SK-N-SH treated with all-trans-retinoic acid at 6 μM for 48 hours (cell line): ENCODE data around the gene PARD3.

ENCODE experiments used
- ATAC-seq: fragments of 200-7000 bp; cut with Tn5 transposase; 3 replicates; pipeline ENCODE4 v1.9.1; 2020; ENCODE audit warnings: mild to moderate bottlenecking, moderate library complexity
- ARNTL ChIP-seq: fragments of 450-650 bp; formaldehyde crosslinking; IDR thresholded peaks from 2 replicates; pipeline ENCODE4 v1.5.0; 2020; ENCODE audit warnings: low read depth, mild to moderate bottlenecking, moderate library complexity, borderline replicate concordance
- BACH2 ChIP-seq: fragments of 250-450 bp; sonication (Bioruptor Pico); IDR thresholded peaks from 2 replicates; pipeline ENCODE4 v1.9.0; 2021; ENCODE audit warnings: mild to moderate bottlenecking, borderline replicate concordance
- CSRNP3 ChIP-seq: fragments of 250-450 bp; sonication (Bioruptor Pico); IDR thresholded peaks from 2 replicates; pipeline ENCODE4 v1.5.1; 2021; ENCODE audit warnings: mild to moderate bottlenecking, moderate library complexity
- GLIS3 ChIP-seq: fragments of 250-450 bp; sonication (Bioruptor Pico); IDR thresholded peaks from 2 replicates; pipeline ENCODE4 v1.5.0; 2020; ENCODE audit warnings: mild to moderate bottlenecking, moderate library complexity
- ISL1 ChIP-seq: fragments of 250-450 bp; sonication (Bioruptor Pico); IDR thresholded peaks from 2 replicates; pipeline ENCODE4 v2.1.2; 2022; ENCODE audit warnings: mild to moderate bottlenecking, moderate library complexity
- OSR1 ChIP-seq: fragments of 250-450 bp; sonication (Bioruptor Pico); IDR thresholded peaks from 2 replicates; pipeline ENCODE4 v1.8.0; 2022; ENCODE audit warnings: moderate library complexity, mild to moderate bottlenecking, inconsistent platforms
- PATZ1 ChIP-seq: fragments of 250-450 bp; sonication (Bioruptor Pico); IDR thresholded peaks from 2 replicates; pipeline ENCODE4 v1.8.0; 2020; ENCODE audit warnings: mild to moderate bottlenecking, moderate library complexity, borderline replicate concordance
- POU6F1 ChIP-seq: fragments of 250-450 bp; sonication (Bioruptor Pico); IDR thresholded peaks from 2 replicates; pipeline ENCODE4 v1.8.0; 2021; ENCODE audit warnings: low read depth, mild to moderate bottlenecking, moderate library complexity, borderline replicate concordance
- PPARA ChIP-seq: fragments of 250-450 bp; sonication (Bioruptor Pico); IDR thresholded peaks from 2 replicates; pipeline ENCODE4 v1.5.0; 2020; ENCODE audit warnings: mild to moderate bottlenecking, borderline replicate concordance
- RARB ChIP-seq: fragments of 250-450 bp; sonication (Bioruptor Pico); IDR thresholded peaks from 2 replicates; pipeline ENCODE4 v1.8.0; 2021; ENCODE audit warnings: mild to moderate bottlenecking, moderate library complexity
- SNAI2 ChIP-seq: fragments of 250-450 bp; sonication (Bioruptor Pico); IDR thresholded peaks from 2 replicates; pipeline ENCODE4 v1.5.0; 2020; ENCODE audit warnings: mild to moderate bottlenecking, moderate library complexity
- TCF4 ChIP-seq: fragments of 250-450 bp; sonication (Bioruptor Pico); IDR thresholded peaks from 2 replicates; pipeline ENCODE4 v1.8.0; 2021; ENCODE audit warnings: mild to moderate bottlenecking, moderate library complexity, borderline replicate concordance
- TOX ChIP-seq: fragments of 250-450 bp; sonication (Bioruptor Pico); IDR thresholded peaks from 2 replicates; pipeline ENCODE4 v1.8.0; 2021; ENCODE audit warnings: mild to moderate bottlenecking, moderate library complexity, borderline replicate concordance
- TSHZ2 ChIP-seq: fragments of 250-450 bp; sonication (Bioruptor Pico); IDR thresholded peaks from 2 replicates; pipeline ENCODE4 v1.5.0; 2020; ENCODE audit warnings: mild to moderate bottlenecking, moderate library complexity
- ZFP3 ChIP-seq: fragments of 250-450 bp; sonication (Bioruptor Pico); IDR thresholded peaks from 2 replicates; pipeline ENCODE4 v1.5.0; 2020; ENCODE audit warnings: mild to moderate bottlenecking, moderate library complexity
- ZFP30 ChIP-seq: fragments of 450-650 bp; formaldehyde crosslinking; IDR thresholded peaks from 2 replicates; pipeline ENCODE4 v1.5.0; 2022; ENCODE audit warnings: mild to moderate bottlenecking, moderate library complexity
- ZNF565 ChIP-seq: fragments of 450-650 bp; formaldehyde crosslinking; conservative IDR thresholded peaks from 2 replicates; pipeline ENCODE4 v1.5.0; 2020; ENCODE audit warnings: low read depth, mild to moderate bottlenecking, moderate library complexity
- ZNF8 ChIP-seq: fragments of 450-650 bp; formaldehyde crosslinking; IDR thresholded peaks from 2 replicates; pipeline ENCODE4 v1.5.0; 2020; ENCODE audit warnings: mild to moderate bottlenecking, moderate library complexity
- TF ChIP-seq, protein P1 (sequence below): fragments of 250-450 bp; sonication (Bioruptor Pico); IDR thresholded peaks from 2 replicates; pipeline ENCODE4 v1.5.1; 2020; ENCODE audit warnings: low read depth, mild to moderate bottlenecking, moderate library complexity

PARD3 gene

GRCh38 chr10:34748357-34748756 is 66.7 kb downstream of the PARD3 start:
- TF ChIP-seq TOX (CRISPR knock-in tag), result no peak
- no peak for TF ChIP-seq GLIS3 (CRISPR knock-in tag)
- no peak for TF ChIP-seq TCF4 (CRISPR knock-in tag)
- no peak for TF ChIP-seq RARB
- TF ChIP-seq ZFP30, result no peak
- no peak for TF ChIP-seq ZFP3
- TF ChIP-seq SNAI2 (CRISPR knock-in tag), result no peak
- no peak for TF ChIP-seq ISL1 (CRISPR knock-in tag)
- no peak for TF ChIP-seq PATZ1 (CRISPR knock-in tag)
- no peak for TF ChIP-seq TSHZ2 (CRISPR knock-in tag)
- TF ChIP-seq, protein P1, sequence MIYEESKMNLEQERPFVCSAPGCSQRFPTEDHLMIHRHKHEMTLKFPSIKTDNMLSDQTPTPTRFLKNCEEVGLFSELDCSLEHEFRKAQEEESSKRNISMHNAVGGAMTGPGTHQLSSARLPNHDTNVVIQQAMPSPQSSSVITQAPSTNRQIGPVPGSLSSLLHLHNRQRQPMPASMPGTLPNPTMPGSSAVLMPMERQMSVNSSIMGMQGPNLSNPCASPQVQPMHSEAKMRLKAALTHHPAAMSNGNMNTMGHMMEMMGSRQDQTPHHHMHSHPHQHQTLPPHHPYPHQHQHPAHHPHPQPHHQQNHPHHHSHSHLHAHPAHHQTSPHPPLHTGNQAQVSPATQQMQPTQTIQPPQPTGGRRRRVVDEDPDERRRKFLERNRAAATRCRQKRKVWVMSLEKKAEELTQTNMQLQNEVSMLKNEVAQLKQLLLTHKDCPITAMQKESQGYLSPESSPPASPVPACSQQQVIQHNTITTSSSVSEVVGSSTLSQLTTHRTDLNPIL (CRISPR knock-in tag), result no peak

GRCh38 chr10:34746094-34746493 is 69.0 kb downstream of the PARD3 start:
- no peak for ATAC-seq
- no peak for TF ChIP-seq BACH2

More at GRCh38 chr10:34748357-34748756, 66.7 kb downstream of the PARD3 start:
- ATAC-seq, result no peak

GRCh38 chr10:34745244-34745643 is 69.9 kb downstream of the PARD3 start:
- TF ChIP-seq BACH2 (no peak), GLIS3 (CRISPR knock-in tag) (no peak), ARNTL (CRISPR knock-in tag) (no peak), ISL1 (CRISPR knock-in tag) (no peak), PATZ1 (CRISPR knock-in tag) (no peak), ZNF8 (no peak), OSR1 (CRISPR knock-in tag) (no peak), CSRNP3 (CRISPR knock-in tag) (no peak), ZFP30 (no peak), RARB (no peak), PPARA (CRISPR knock-in tag) (no peak), POU6F1 (CRISPR knock-in tag) (no peak), ZNF565 (no peak), TSHZ2 (CRISPR knock-in tag) (no peak), TCF4 (CRISPR knock-in tag) (no peak)
- TF ChIP-seq, all 23 proteins: peak for 0
- ATAC-seq, result no peak
